ENCODE results near the gene COL1A1. TPM values are rescaled to one million over a fixed set of nuclear protein-coding genes. Genes with fewer than 3 reads are reported as not detected.

Gene COL1A1
- polyA plus RNA-seq, 1 of the 3 experiments (the other 2 are of a cell fraction) = 1,461 TPM

GRCh38 chr17:50153650-50154575 is 47.5 kb downstream of the COL1A1 start:
- TF ChIP-seq NFIC (IDR thresholded peaks at IDR 0.05; ENCODE audit: borderline replicate concordance) (peak; percentile 4; the same call in 1 of the 2 replicates), TCF12 (IDR thresholded peaks at IDR 0.05) (0 out of 2 replicates have a peak, but pooled peaks have one; percentile 9), EZH2phosphoT487 (IDR thresholded peaks at IDR 0.05; ENCODE audit: borderline replicate concordance, low read depth) (no peak)
- TF ChIP-seq, protein P1, sequence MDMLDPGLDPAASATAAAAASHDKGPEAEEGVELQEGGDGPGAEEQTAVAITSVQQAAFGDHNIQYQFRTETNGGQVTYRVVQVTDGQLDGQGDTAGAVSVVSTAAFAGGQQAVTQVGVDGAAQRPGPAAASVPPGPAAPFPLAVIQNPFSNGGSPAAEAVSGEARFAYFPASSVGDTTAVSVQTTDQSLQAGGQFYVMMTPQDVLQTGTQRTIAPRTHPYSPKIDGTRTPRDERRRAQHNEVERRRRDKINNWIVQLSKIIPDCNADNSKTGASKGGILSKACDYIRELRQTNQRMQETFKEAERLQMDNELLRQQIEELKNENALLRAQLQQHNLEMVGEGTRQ (IDR thresholded peaks at IDR 0.05; ENCODE audit: borderline replicate concordance, low read depth, low read length) = no peak
- TF ChIP-seq, protein P2, sequence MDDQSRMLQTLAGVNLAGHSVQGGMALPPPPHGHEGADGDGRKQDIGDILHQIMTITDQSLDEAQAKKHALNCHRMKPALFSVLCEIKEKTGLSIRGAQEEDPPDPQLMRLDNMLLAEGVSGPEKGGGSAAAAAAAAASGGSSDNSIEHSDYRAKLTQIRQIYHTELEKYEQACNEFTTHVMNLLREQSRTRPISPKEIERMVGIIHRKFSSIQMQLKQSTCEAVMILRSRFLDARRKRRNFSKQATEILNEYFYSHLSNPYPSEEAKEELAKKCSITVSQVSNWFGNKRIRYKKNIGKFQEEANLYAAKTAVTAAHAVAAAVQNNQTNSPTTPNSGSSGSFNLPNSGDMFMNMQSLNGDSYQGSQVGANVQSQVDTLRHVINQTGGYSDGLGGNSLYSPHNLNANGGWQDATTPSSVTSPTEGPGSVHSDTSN (IDR thresholded peaks at IDR 0.05) = 0 out of 2 replicates have a peak, but pooled peaks have one; percentile 8
- Histone ChIP-seq H4K20me1 (ENCODE audit: insufficient read depth) (peaks cover 5% of the 10 kb centered on the region; the same call in 1 of the 2 replicates), H3K4me1 (ENCODE audit: control insufficient read depth in 1 of 2, insufficient read depth in 2 of 2, low read depth in 1 of 2, low read length in 1 of 2) (peaks cover 23 to 36% of the 10 kb centered on the region in 2 experiments; a peak in 3 of 4 replicates), H3K27ac (ENCODE audit: low read depth in 2 of 2, low read length in 1 of 2) (peak overlapping the region in 1 of 2 experiments; percentile 63; a peak in 2 of 4 replicates), H3K36me3 (replicated peaks in 1 of 2; ENCODE audit: control insufficient read depth in 1 of 2, insufficient read depth in 2 of 2, low read length in 1 of 2) (no peaks in the 10 kb centered on the region), H2AFZ (ENCODE audit: low read depth) (no peak overlapping the region), H3K4me2 (no peak overlapping the region; the same call in 1 of the 2 replicates), H3K9me2 (no peaks in the 10 kb centered on the region), H3F3A (replicated peaks; ENCODE audit: insufficient read depth) (peaks cover 19% of the 10 kb centered on the region), H3K4me3 (ENCODE audit: low read depth in 2 of 2, low read length in 1 of 2) (no peak overlapping the region), H3K9ac (no peak overlapping the region), H3K79me2 (ENCODE audit: insufficient read depth) (peaks cover 19% of the 10 kb centered on the region), H3K27me3 (ENCODE audit: insufficient read depth) (no peaks in the 10 kb centered on the region), H3K9me3 (no peaks in the 10 kb centered on the region)
- 75% methylated on average over 16 of the region's 16 CpGs for WGBS (ENCODE audit: low lambda C conversion rate)
- ChIA-PET CTCF (interaction anchor here (1.3 to 12.8 kb wide), 10 partner anchors 7 to 66 kb away, joined by 4 to 169 read pairs (median 12); partner anchors contain the start of genes COL1A1 and SGCA), POLR2A (no interaction called here)
- no peak for DNase-seq

DNA sequence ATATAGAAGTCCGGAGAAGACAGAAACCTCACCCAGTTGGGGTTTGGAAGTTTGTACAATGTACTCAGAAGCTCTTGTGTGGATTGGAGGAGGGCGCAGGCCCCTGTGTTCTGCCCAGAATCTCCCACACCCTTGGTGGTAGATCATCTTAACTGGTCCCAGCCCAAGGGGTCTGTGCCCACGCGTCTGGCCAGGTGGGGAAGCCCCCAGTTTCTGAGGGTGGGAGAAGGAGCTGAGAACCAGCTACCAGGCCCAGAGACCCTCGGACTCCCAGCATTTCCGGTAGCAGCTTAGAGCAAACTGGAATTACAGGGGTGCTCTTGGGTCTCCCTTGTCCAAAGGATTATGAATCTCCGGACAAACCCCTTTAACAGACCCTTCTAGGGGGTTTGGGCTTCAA is 48.7 kb downstream of the COL1A1 start:
- Histone ChIP-seq H3K27me3 (ENCODE audit: insufficient read depth) (no peaks in the 10 kb centered on the region), H3K9me3 (no peaks in the 10 kb centered on the region), H3K4me1 (ENCODE audit: control insufficient read depth in 1 of 2, insufficient read depth in 2 of 2, low read depth in 1 of 2, low read length in 1 of 2) (peaks cover 25 to 46% of the 10 kb centered on the region in 2 experiments; a peak in 3 of 4 replicates), H4K20me1 (ENCODE audit: insufficient read depth) (peaks cover 16% of the 10 kb centered on the region), H3K27ac (ENCODE audit: low read depth in 2 of 2, low read length in 1 of 2) (peak overlapping the region; percentile 74 to 98; a peak in 3 of 4 replicates), H3K9ac (no peak overlapping the region), H3K79me2 (ENCODE audit: insufficient read depth) (peaks cover 30% of the 10 kb centered on the region), H3K4me2 (peak overlapping the region; percentile 97), H3K36me3 (replicated peaks in 1 of 2; ENCODE audit: control insufficient read depth in 1 of 2, insufficient read depth in 2 of 2, low read length in 1 of 2) (peaks cover 0 to under 1% of the 10 kb centered on the region in 2 experiments), H3K9me2 (no peaks in the 10 kb centered on the region), H3F3A (replicated peaks; ENCODE audit: insufficient read depth) (peaks cover 19% of the 10 kb centered on the region), H3K4me3 (ENCODE audit: low read depth in 2 of 2, low read length in 1 of 2) (peak overlapping the region in 1 of 2 experiments; percentile 66; a peak in 2 of 4 replicates), H2AFZ (ENCODE audit: low read depth) (no peak overlapping the region)
- POLR2A ChIA-PET = interaction anchor here (1.2 to 2.5 kb wide), 5 partner anchors 9 to 58 kb away, joined by 3 to 30 read pairs (median 7); partner anchors contain the start of gene PDK2
- WGBS (ENCODE audit: low lambda C conversion rate) = 87% methylated on average over 5 of the region's 7 CpGs
- DNase-seq = no peak
- no peak for TF ChIP-seq IRF3 (IDR thresholded peaks at IDR 0.05; ENCODE audit: low read depth, low read length)
- TF ChIP-seq, protein P3, sequence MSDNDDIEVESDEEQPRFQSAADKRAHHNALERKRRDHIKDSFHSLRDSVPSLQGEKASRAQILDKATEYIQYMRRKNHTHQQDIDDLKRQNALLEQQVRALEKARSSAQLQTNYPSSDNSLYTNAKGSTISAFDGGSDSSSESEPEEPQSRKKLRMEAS (IDR thresholded peaks at IDR 0.05; ENCODE audit: low read depth) = no peak
- no peak for TF ChIP-seq FOXJ3 (CRISPR knock-in tag; IDR thresholded peaks at IDR 0.05)
- no peak for TF ChIP-seq RXRA (IDR thresholded peaks at IDR 0.05; ENCODE audit: borderline replicate concordance, low read depth)
- TF ChIP-seq TAF1 (IDR thresholded peaks at IDR 0.05; ENCODE audit: borderline replicate concordance, low read depth, low read length) = no peak
- TF ChIP-seq, protein P4, sequence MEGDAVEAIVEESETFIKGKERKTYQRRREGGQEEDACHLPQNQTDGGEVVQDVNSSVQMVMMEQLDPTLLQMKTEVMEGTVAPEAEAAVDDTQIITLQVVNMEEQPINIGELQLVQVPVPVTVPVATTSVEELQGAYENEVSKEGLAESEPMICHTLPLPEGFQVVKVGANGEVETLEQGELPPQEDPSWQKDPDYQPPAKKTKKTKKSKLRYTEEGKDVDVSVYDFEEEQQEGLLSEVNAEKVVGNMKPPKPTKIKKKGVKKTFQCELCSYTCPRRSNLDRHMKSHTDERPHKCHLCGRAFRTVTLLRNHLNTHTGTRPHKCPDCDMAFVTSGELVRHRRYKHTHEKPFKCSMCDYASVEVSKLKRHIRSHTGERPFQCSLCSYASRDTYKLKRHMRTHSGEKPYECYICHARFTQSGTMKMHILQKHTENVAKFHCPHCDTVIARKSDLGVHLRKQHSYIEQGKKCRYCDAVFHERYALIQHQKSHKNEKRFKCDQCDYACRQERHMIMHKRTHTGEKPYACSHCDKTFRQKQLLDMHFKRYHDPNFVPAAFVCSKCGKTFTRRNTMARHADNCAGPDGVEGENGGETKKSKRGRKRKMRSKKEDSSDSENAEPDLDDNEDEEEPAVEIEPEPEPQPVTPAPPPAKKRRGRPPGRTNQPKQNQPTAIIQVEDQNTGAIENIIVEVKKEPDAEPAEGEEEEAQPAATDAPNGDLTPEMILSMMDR (IDR thresholded peaks at IDR 0.05) = no peak
- no peak for TF ChIP-seq SIN3A (IDR thresholded peaks at IDR 0.05; ENCODE audit: borderline replicate concordance, low read depth, low read length)
- TF ChIP-seq RCOR1 (IDR thresholded peaks at IDR 0.05; ENCODE audit: low read length) = no peak
- no peak for TF ChIP-seq NFIC (IDR thresholded peaks at IDR 0.05; ENCODE audit: borderline replicate concordance)
- TF ChIP-seq GATA2 (CRISPR knock-in tag; IDR thresholded peaks at IDR 0.05) = no peak
- no peak for TF ChIP-seq JUND (IDR thresholded peaks at IDR 0.05)
- TF ChIP-seq, protein P5, sequence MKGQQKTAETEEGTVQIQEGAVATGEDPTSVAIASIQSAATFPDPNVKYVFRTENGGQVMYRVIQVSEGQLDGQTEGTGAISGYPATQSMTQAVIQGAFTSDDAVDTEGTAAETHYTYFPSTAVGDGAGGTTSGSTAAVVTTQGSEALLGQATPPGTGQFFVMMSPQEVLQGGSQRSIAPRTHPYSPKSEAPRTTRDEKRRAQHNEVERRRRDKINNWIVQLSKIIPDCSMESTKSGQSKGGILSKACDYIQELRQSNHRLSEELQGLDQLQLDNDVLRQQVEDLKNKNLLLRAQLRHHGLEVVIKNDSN (IDR thresholded peaks at IDR 0.05; ENCODE audit: borderline replicate concordance, low read depth) = no peak
- CTCF ChIA-PET = interaction anchor here (0.7 to 12.8 kb wide), 22 partner anchors 9 to 157 kb away, joined by 3 to 169 read pairs (median 7); partner anchors contain the start of genes COL1A1, PDK2, SAMD14 and SGCA
